ENCODE measurements around the gene LCE2B. TPM values are rescaled to one million over a fixed set of nuclear protein-coding genes. Genes with fewer than 3 reads are reported as not detected.
"Not testable (repeated sequence)": the region's sequence is repeated elsewhere in the genome, so short reads cannot be mapped to it uniquely, and the experiment has no call there.

LCE2B gene
- total and polyA plus RNA-seq, 2 donors (not counting 3 experiments of a cell fraction or from before 2014, with no cell fraction given) = not detected

- no peaks in the 10 kb centered on the region for H3K79me2 ChIP-seq (ENCODE audit: control insufficient read depth, insufficient read depth, low read length)
- H3K36me3 ChIP-seq (ENCODE audit: control insufficient read depth in 2 of 2, extremely low read depth in 1 of 2, insufficient read depth in 2 of 2, low read length in 2 of 2) = no peaks in the 10 kb centered on the region
- POLR2A ChIA-PET = no interaction called here
- no peak for FAIRE-seq
- CTCF ChIA-PET = no interaction called here
- H4K20me1 ChIP-seq (replicated peaks; ENCODE audit: control insufficient read depth, extremely low read depth, insufficient read depth, low read length) = no peaks in the 10 kb centered on the region
- no TSS peak for BruUV-seq (replicated peaks)
- no peak overlapping the region for H2AFZ ChIP-seq (ENCODE audit: low read depth, low read length)
- no peak overlapping the region for H3K9ac ChIP-seq (replicated peaks; ENCODE audit: extremely low read depth, insufficient read depth, low read length)
- no peak overlapping the region for H3K4me3 ChIP-seq (replicated peaks in 1 of 3; ENCODE audit: insufficient read depth in 1 of 3, low read depth in 1 of 3, low read length in 3 of 3)
- intact Hi-C loops (cut with micrococcal nuclease) (no loop called here), dilution Hi-C loops (cut with MboI; ENCODE audit: extremely low pct_ligation_motif_present, low sequenced_read_pairs) (no loop called here)
- H3K27ac ChIP-seq (ENCODE audit: insufficient read depth, low read depth, low read length) = no peak overlapping the region
- H3K27me3 ChIP-seq (ENCODE audit: control insufficient read depth in 2 of 2, insufficient read depth in 2 of 2, low read length in 2 of 2) = no peaks in the 10 kb centered on the region
- no peaks in the 10 kb centered on the region for H3K4me1 ChIP-seq (ENCODE audit: control insufficient read depth, extremely low read depth, insufficient read depth, low read length)
- TF ChIP-seq EZH2 (IDR thresholded peaks at IDR 0.05; ENCODE audit: borderline replicate concordance, low read depth, low read length, severe bottlenecking) (no peak), POLR2AphosphoS5 (IDR thresholded peaks at IDR 0.05; ENCODE audit: insufficient read depth, low read depth, low read length) (no peak), MYC (IDR thresholded peaks at IDR 0.05; ENCODE audit: low read depth, low read length) (no peak), POLR2A (IDR thresholded peaks at IDR 0.05; ENCODE audit: low read depth, low read length) (no peak), MAX (IDR thresholded peaks at IDR 0.05; ENCODE audit: insufficient read depth, insufficient read length) (no peak), FOS (IDR thresholded peaks at IDR 0.05; ENCODE audit: borderline replicate concordance, insufficient read depth, low read length) (no peak), GATA2 (IDR thresholded peaks at IDR 0.05; ENCODE audit: insufficient read depth, insufficient read length, low read depth, low read length) (no peak), JUN (IDR thresholded peaks at IDR 0.05; ENCODE audit: borderline replicate concordance, insufficient read depth, insufficient read length, low read depth) (no peak)
- H3K4me2 ChIP-seq (ENCODE audit: insufficient read depth, low read length) = no peak overlapping the region
- DNase-seq (ENCODE audit: low read depth, low spot score) = no peak
- H3K9me1 ChIP-seq (replicated peaks; ENCODE audit: control insufficient read depth, extremely low read depth, insufficient read depth, low read length) = no peaks in the 10 kb centered on the region
- no peaks in the 10 kb centered on the region for H3K9me3 ChIP-seq (replicated peaks; ENCODE audit: control insufficient read depth, insufficient read depth, low read length)
Measured at GRCh38 chr1:152673016-152673415, 12.9 kb upstream of the LCE2B start.

DNA sequence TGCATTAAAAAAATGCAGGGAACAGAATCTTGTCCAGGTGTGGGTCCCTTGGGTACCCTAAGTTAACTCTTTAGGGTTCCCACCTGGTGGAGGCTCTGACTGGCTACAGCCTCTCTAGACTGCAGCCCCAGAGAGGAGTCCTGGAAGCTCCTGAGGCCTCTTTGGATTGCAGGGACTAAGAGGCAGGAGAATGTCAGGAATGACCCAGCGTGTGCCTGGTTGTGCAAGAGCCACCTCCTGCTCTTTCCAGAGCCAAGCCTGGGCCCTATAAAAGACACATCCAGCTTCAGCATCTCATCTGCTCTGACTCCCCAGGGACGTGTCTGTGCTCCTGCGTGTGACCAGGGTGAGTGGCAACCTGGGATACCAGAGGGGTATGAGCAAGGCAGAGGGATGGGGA lies 10.9 kb upstream of the LCE2B start, which contains the start of gene LCE2C:
LCE2C (plus strand) TSS at position 297 of the 400 bp plus-strand sequence. CDS start 737 bp downstream, outside the sequence.
- H3K4me3 ChIP-seq (replicated peaks in 1 of 3; ENCODE audit: insufficient read depth in 1 of 3, low read depth in 1 of 3, low read length in 3 of 3); H4K20me1 ChIP-seq (replicated peaks; ENCODE audit: control insufficient read depth, extremely low read depth, insufficient read depth, low read length); H3K9ac ChIP-seq (replicated peaks; ENCODE audit: extremely low read depth, insufficient read depth, low read length); DNase-seq (ENCODE audit: low read depth, low spot score); BruUV-seq (replicated peaks); H3K4me2 ChIP-seq (ENCODE audit: insufficient read depth, low read length); CTCF ChIA-PET; H3K27me3 ChIP-seq (ENCODE audit: control insufficient read depth in 2 of 2, insufficient read depth in 2 of 2, low read length in 2 of 2); H3K27ac ChIP-seq (ENCODE audit: insufficient read depth, low read depth, low read length); H3K36me3 ChIP-seq (ENCODE audit: control insufficient read depth in 2 of 2, extremely low read depth in 1 of 2, insufficient read depth in 2 of 2, low read length in 2 of 2); intact Hi-C loops (cut with micrococcal nuclease); dilution Hi-C loops (cut with MboI; ENCODE audit: extremely low pct_ligation_motif_present, low sequenced_read_pairs); POLR2A ChIA-PET; H3K4me1 ChIP-seq (ENCODE audit: control insufficient read depth, extremely low read depth, insufficient read depth, low read length); H2AFZ ChIP-seq (ENCODE audit: low read depth, low read length); FAIRE-seq; H3K9me3 ChIP-seq (replicated peaks; ENCODE audit: control insufficient read depth, insufficient read depth, low read length); H3K9me1 ChIP-seq (replicated peaks; ENCODE audit: control insufficient read depth, extremely low read depth, insufficient read depth, low read length); H3K79me2 ChIP-seq (ENCODE audit: control insufficient read depth, insufficient read depth, low read length): not testable (repeated sequence)

All from endothelial cell of umbilical vein (primary cell).